GM13976 (cell line): Measurements from ENCODE around the gene IL1RAPL2.

Experiments
- DNase-seq: peaks from one replicate; pipeline ENCODE4 v3.0.0; 2012; ENCODE audit warnings: low spot score
- in situ Hi-C: fragments of 300-500 bp; cut with MboI; formaldehyde crosslinking; loops from one replicate; pipeline ENCODE4 v1.12.0; 2022; ENCODE audit warnings: low sequenced_read_pairs, mixed read lengths, inconsistent platforms; ENCODE audit not compliant: unreplicated experiment
- TF ChIP-seq, protein P1 (sequence below): IDR thresholded peaks from 2 replicates; pipeline ENCODE4 v1.5.1; 2012; ENCODE audit warnings: borderline replicate concordance, mild to moderate bottlenecking; ENCODE audit not compliant: insufficient read depth; ENCODE audit errors: extremely low read depth, missing control alignments, control extremely low read depth

IL1RAPL2 gene

DNA sequence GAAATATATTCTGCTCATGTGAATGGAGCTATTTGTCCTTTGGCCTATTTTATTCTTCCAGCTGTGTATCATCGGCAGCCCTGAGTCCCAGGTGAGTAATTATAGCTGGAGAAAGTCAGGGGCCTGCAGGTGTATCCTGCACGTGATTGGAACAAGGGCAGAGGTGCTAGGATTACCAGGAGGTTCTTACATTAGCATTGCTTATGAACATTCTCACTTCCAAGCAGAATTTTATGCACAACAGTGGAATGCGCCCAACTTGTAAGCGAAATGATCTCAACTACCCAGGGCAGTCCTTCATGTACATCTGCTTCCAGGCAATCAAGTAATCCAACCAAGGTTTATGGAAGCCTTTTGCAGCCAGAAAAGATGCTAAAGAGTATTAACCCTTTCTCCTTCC, 1187.4 kb downstream of the IL1RAPL2 start:
- in situ Hi-C loops: no loop called here
- DNase-seq: no peak
- TF ChIP-seq, protein P1, sequence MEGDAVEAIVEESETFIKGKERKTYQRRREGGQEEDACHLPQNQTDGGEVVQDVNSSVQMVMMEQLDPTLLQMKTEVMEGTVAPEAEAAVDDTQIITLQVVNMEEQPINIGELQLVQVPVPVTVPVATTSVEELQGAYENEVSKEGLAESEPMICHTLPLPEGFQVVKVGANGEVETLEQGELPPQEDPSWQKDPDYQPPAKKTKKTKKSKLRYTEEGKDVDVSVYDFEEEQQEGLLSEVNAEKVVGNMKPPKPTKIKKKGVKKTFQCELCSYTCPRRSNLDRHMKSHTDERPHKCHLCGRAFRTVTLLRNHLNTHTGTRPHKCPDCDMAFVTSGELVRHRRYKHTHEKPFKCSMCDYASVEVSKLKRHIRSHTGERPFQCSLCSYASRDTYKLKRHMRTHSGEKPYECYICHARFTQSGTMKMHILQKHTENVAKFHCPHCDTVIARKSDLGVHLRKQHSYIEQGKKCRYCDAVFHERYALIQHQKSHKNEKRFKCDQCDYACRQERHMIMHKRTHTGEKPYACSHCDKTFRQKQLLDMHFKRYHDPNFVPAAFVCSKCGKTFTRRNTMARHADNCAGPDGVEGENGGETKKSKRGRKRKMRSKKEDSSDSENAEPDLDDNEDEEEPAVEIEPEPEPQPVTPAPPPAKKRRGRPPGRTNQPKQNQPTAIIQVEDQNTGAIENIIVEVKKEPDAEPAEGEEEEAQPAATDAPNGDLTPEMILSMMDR: no peak

- in situ Hi-C loops: no loop called here
- TF ChIP-seq, protein P1: no peak
- DNase-seq: no peak
Measured at GRCh38 chrX:105754286-105754964, 1188.4 kb downstream of the IL1RAPL2 start.

DNA sequence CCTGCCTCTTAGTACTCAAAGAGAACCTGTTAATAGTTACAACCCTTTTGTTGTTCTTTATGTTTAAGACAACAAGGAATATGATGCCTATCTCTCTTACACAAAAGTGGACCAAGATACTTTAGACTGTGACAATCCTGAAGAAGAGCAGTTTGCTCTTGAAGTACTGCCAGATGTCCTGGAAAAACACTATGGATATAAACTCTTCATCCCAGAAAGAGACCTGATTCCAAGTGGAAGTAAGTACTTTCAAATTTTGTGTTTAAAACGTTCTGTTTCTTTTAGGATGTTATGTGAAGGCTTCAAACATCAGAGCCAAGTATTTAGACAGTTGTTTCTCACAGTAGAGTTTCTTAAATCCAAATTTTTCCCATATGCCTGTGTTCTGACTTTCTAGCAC, 1189.1 kb downstream of the IL1RAPL2 start:
- DNase-seq: no peak
- in situ Hi-C loops: no loop called here
- TF ChIP-seq, protein P1: no peak

DNA sequence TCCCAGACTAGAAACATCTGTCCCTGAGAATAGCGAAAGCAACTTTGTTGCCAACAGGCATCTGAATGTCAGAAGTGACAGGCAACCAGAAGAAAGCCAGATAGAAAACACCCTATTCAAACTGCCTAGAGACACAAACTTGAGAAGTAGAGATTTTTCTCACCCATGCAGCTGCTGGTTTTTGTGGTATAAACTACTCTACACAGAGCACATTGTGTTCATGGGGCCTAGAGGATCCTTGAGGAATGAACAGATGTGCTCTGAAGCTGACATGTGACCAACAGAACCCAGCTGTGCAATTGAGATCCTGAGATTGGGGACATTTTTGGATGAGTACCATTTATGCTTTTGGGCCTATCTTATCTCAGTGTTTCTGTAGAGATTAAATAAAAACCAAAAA, 1192.8 kb downstream of the IL1RAPL2 start:
- no peak for DNase-seq
- TF ChIP-seq, protein P1: no peak
- in situ Hi-C loops: no loop called here

DNA sequence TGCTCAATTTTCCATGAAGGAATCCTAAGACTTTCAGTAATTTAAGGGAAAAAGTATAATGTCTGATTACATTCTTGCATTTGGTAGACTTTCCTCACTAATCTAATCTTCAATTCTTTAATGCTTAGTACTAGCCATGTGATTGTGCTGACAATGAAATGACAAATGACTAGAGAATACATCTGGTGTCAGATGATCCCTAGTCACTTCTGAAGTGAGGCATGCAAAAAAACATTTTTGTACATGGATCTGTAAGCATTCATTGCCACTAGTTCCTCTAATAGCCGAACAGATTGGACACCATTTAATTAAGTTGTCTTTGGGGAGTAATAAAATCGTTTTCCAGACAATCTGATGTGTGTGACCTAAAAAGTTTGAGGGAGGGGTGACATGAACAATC, 1193.6 kb downstream of the IL1RAPL2 start:
- TF ChIP-seq, protein P1: no peak
- in situ Hi-C loops: no loop called here
- DNase-seq: no peak

- in situ Hi-C loops: no loop called here
- TF ChIP-seq, protein P1: no peak
- no peak for DNase-seq
Measured at GRCh38 chrX:105765691-105766090, 1199.7 kb downstream of the IL1RAPL2 start.
